DMS53 treated with DMSO at 0.1 percent for 48 hours (cell line): ENCODE data around the gene SPATA13.
"Not testable (repeated sequence)": the region's sequence is repeated elsewhere in the genome, so short reads cannot be mapped to it uniquely, and the experiment has no call there.

ENCODE experiments used
- DNase-seq: peaks from one replicate; lab custom pipeline; 2025; ENCODE audit not compliant: unreplicated experiment; lab: John Stamatoyannopoulos, UW

SPATA13 gene

GRCh38 chr13:24349778-24350664 lies 189.5 kb downstream of the SPATA13 start:
- not testable (repeated sequence) for DNase-seq

- DNase-seq: no peak
These were observed 190.9 kb downstream of the SPATA13 start for GRCh38 chr13:24351423-24351822.

GRCh38 chr13:24353736-24354135 lies 193.2 kb downstream of the SPATA13 start:
- no peak for DNase-seq

GRCh38 chr13:24355103-24355502 lies 194.6 kb downstream of the SPATA13 start:
- DNase-seq: no peak

- DNase-seq: no peak
These were observed 195.8 kb downstream of the SPATA13 start for GRCh38 chr13:24356270-24356669.
